A549 (cell line): ENCODE results near the gene GCKR. TPM values are rescaled to one million over a fixed set of nuclear protein-coding genes. Genes with fewer than 3 reads are reported as not detected.

Source experiments
- ATAC-seq, 2 experiments: fragments of 200-7000 bp in 1 of 2; fragments of >200 bp in 1 of 2; cut with Nextera tagmentation in 1 of 2; cut with Tn5 transposase in 1 of 2; 3 replicates each; pipeline versions ENCODE4 v1.8.0 to v1.9.1; 2018 to 2020; ENCODE audit warnings: mild to moderate bottlenecking in 1 of 2, moderate library complexity in 1 of 2
- CTCF ChIA-PET: fragments of 300-600 bp; sonication (Branson Sonifier 250); formaldehyde crosslinking; extraction: SDS; loops from one replicate; lab custom pipeline; 2021; ENCODE audit warnings: antibody characterized with exemption, inconsistent platforms; lab: Yijun Ruan, JAX
- POLR2A ChIA-PET: fragments of 350-600 bp; formaldehyde crosslinking; extraction: SDS; loops from one replicate; lab custom pipeline; 2021; ENCODE audit warnings: antibody characterized with exemption, inconsistent platforms; lab: Yijun Ruan, JAX
- DNase-seq, 2 experiments: peaks; one replicate each; pipeline versions ENCODE4 v3.0.0 to v3.0.0-alpha.2; 2011 to 2016; ENCODE audit warnings: low read depth in 1 of 2, low spot score in 1 of 2
- FAIRE-seq: peaks from 2 replicates; lab custom pipeline; 2011; peaks lifted over from hg19 to GRCh38; lab: Jason Lieb, UNC
- H3K27ac ChIP-seq, 2 experiments: fragments of >200 bp; sonication (Bioruptor Twin); formaldehyde crosslinking; 3 replicates each; pipeline ENCODE4 v1.5.1; 2016 to 2017
- H3K4me1 ChIP-seq: fragments of >200 bp; sonication (Bioruptor Twin); formaldehyde crosslinking; 3 replicates; pipeline ENCODE4 v1.6.1; 2016
- H3K4me2 ChIP-seq: fragments of >200 bp; sonication (Bioruptor Twin); formaldehyde crosslinking; 3 replicates; pipeline ENCODE4 v1.6.1; 2016
- H3K4me3 ChIP-seq: fragments of >200 bp; sonication (Bioruptor Twin); formaldehyde crosslinking; 3 replicates; pipeline ENCODE4 v1.5.1; 2016
- H3K9me3 ChIP-seq: fragments of >200 bp; sonication (Bioruptor Twin); formaldehyde crosslinking; 3 replicates; pipeline ENCODE4 v1.6.1; 2016
- CHD4 ChIP-seq: fragments of 200-600 bp; sonication (generic); IDR thresholded peaks from 2 replicates; pipeline ENCODE4 v1.6.1; 2016; ENCODE audit warnings: antibody characterized with exemption, mild to moderate bottlenecking, borderline replicate concordance
- EHMT2 ChIP-seq: fragments of 200-600 bp; sonication (generic); IDR thresholded peaks from 2 replicates; pipeline ENCODE4 v1.6.1; 2016; ENCODE audit warnings: antibody characterized with exemption, low read depth, mild to moderate bottlenecking, moderate library complexity
- ESRRA ChIP-seq: fragments of 150-350 bp; IDR thresholded peaks from 2 replicates; pipeline ENCODE4 v1.6.1; 2014; ENCODE audit warnings: mild to moderate bottlenecking, low read length, borderline replicate concordance
- FOSL2 ChIP-seq, 2 experiments: fragments of 450-650 bp in 1 of 2; fragments of >200 bp in 1 of 2; sonication (Bioruptor Twin) in 1 of 2; formaldehyde crosslinking; IDR thresholded peaks; 2 replicates each; pipeline versions ENCODE4 v1.5.0 to v1.6.1; 2016 to 2020; ENCODE audit warnings: mild to moderate bottlenecking in 1 of 2, moderate library complexity in 1 of 2
- FOXS1 ChIP-seq: fragments of 250-450 bp; sonication (Bioruptor Pico); IDR thresholded peaks from 2 replicates; pipeline ENCODE4 v1.5.0; 2020; ENCODE audit warnings: mild to moderate bottlenecking, moderate library complexity
- JUN ChIP-seq, 2 experiments: fragments of >200 bp; sonication (Bioruptor Twin); formaldehyde crosslinking; IDR thresholded peaks; 2 replicates in 1 of 2; 3 replicates in 1 of 2; pipeline ENCODE4 v1.6.1; 2016 to 2017
- JUNB ChIP-seq: fragments of >200 bp; sonication (Bioruptor Twin); formaldehyde crosslinking; IDR thresholded peaks from 2 replicates; pipeline ENCODE4 v1.6.1; 2016
- KDM5A ChIP-seq: fragments of 200-600 bp; sonication (generic); IDR thresholded peaks from 2 replicates; pipeline ENCODE4 v1.6.1; 2016; ENCODE audit warnings: antibody characterized with exemption, mild to moderate bottlenecking
- MAX ChIP-seq: IDR thresholded peaks from 2 replicates; pipeline ENCODE4 v1.6.1; 2012
- NFE2L2 ChIP-seq: fragments of 150-350 bp; conservative IDR thresholded peaks from 2 replicates; pipeline ENCODE4 v1.6.1; 2014; ENCODE audit warnings: low read length
- NPAS2 ChIP-seq: fragments of 250-450 bp; sonication (Bioruptor Pico); IDR thresholded peaks from 2 replicates; pipeline ENCODE4 v1.8.0; 2022; ENCODE audit warnings: mild to moderate bottlenecking, moderate library complexity, borderline replicate concordance
- NR3C1 ChIP-seq: fragments of >200 bp; sonication (Bioruptor Twin); formaldehyde crosslinking; IDR thresholded peaks from 3 replicates; pipeline ENCODE4 v1.6.1; 2017
- PHF8 ChIP-seq: fragments of 200-600 bp; sonication (generic); IDR thresholded peaks from 2 replicates; pipeline ENCODE4 v1.6.1; 2016; ENCODE audit warnings: low read depth, mild to moderate bottlenecking, antibody characterized with exemption, moderate library complexity, borderline replicate concordance
- POLR2AphosphoS2 ChIP-seq: conservative IDR thresholded peaks from 2 replicates; pipeline ENCODE4 v1.6.1; 2012; ENCODE audit warnings: low read length, improper control_type of control experiment, inconsistent platforms
- RARB ChIP-seq: fragments of 250-450 bp; sonication (Bioruptor Pico); IDR thresholded peaks from 2 replicates; pipeline ENCODE4 v1.8.0; 2021; ENCODE audit warnings: mild to moderate bottlenecking, moderate library complexity
- RCOR1 ChIP-seq: fragments of 150-350 bp; IDR thresholded peaks from 2 replicates; pipeline ENCODE4 v1.6.1; 2014; ENCODE audit warnings: antibody characterized with exemption, low read length, low read depth
- REST ChIP-seq: fragments of 200-600 bp; sonication (generic); IDR thresholded peaks from 2 replicates; pipeline ENCODE4 v1.6.1; 2016; ENCODE audit warnings: antibody characterized with exemption, mild to moderate bottlenecking, moderate library complexity
- RFX5 ChIP-seq: fragments of 450-650 bp; IDR thresholded peaks from 2 replicates; pipeline ENCODE4 v1.7.1; 2014; ENCODE audit warnings: antibody characterized with exemption, mild to moderate bottlenecking, moderate library complexity
- RNF2 ChIP-seq: fragments of 200-600 bp; sonication (generic); IDR thresholded peaks from 2 replicates; pipeline ENCODE4 v1.6.1; 2016; ENCODE audit warnings: low read depth, mild to moderate bottlenecking, antibody characterized with exemption, moderate library complexity, borderline replicate concordance
- SREBF2 ChIP-seq: fragments of 450-650 bp; IDR thresholded peaks from 2 replicates; pipeline ENCODE4 v1.6.1; 2014; ENCODE audit warnings: mild to moderate bottlenecking, moderate library complexity
- ZC3H11A ChIP-seq: fragments of 450-650 bp; IDR thresholded peaks from 2 replicates; pipeline ENCODE4 v1.6.1; 2014; ENCODE audit warnings: antibody characterized with exemption, mild to moderate bottlenecking
- WGBS: methylation state at CpG from one replicate; pipeline ENCODE4 v1.1.6; 2017; ENCODE audit errors: missing lambda C conversion rate; 5-methylcytosine and 5-hydroxymethylcytosine counted together
- polyA plus RNA-seq, 4 experiments: library from polyadenylated mRNA; depleted of rRNA in 3 of 4; stranded (reverse); fragments of >200 nt; fragmentation: RNase III in 1 of 4; extraction: RNeasy Plus Mini Kit Qiagen cat#74134 plus additional on column Dnase treatment in 1 of 4; gene quantifications; 2 replicates in 3 of 4; 3 replicates in 1 of 4; pipeline ENCODE4 v1.2.3, GENCODE V29; 2011 to 2017
- TF ChIP-seq, protein P1 (sequence below): fragments of >200 bp; sonication (Bioruptor Twin); formaldehyde crosslinking; IDR thresholded peaks from 3 replicates; pipeline ENCODE4 v1.6.1; 2016
- TF ChIP-seq, protein P2 (sequence below): fragments of 250-450 bp; sonication (Bioruptor Pico); IDR thresholded peaks from 2 replicates; pipeline ENCODE4 v1.5.0; 2020; ENCODE audit warnings: low read depth, mild to moderate bottlenecking, moderate library complexity

GCKR gene
- polyA plus RNA-seq, 2 of the 4 experiments (the other 2 are of a cell fraction) = 0.10 to 0.48 TPM

- no peak overlapping the region for H3K4me2 ChIP-seq
- ChIA-PET POLR2A (no interaction called here), CTCF (no interaction called here)
- TF ChIP-seq EHMT2 (no peak), NFE2L2 (no peak), RNF2 (no peak), SREBF2 (no peak), RFX5 (no peak), NPAS2 (no peak), FOXS1 (CRISPR knock-in tag) (no peak), KDM5A (no peak), POLR2AphosphoS2 (no peak), CHD4 (no peak), REST (no peak), JUN (IDR thresholded peaks at IDR 0.05) (no peak), MAX (no peak), ESRRA (no peak), RCOR1 (no peak)
- TF ChIP-seq, protein P1, sequence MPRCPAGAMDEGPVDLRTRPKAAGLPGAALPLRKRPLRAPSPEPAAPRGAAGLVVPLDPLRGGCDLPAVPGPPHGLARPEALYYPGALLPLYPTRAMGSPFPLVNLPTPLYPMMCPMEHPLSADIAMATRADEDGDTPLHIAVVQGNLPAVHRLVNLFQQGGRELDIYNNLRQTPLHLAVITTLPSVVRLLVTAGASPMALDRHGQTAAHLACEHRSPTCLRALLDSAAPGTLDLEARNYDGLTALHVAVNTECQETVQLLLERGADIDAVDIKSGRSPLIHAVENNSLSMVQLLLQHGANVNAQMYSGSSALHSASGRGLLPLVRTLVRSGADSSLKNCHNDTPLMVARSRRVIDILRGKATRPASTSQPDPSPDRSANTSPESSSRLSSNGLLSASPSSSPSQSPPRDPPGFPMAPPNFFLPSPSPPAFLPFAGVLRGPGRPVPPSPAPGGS = no peak
- H3K9me3 ChIP-seq = no peaks in the 10 kb centered on the region
- H3K27ac ChIP-seq = no peak overlapping the region
- H3K4me1 ChIP-seq = peaks cover 14% of the 10 kb centered on the region; the same call in 1 of the 3 replicates
- H3K4me3 ChIP-seq = no peak overlapping the region
- ATAC-seq = no peak
- 75% methylated on average over 3 of the region's 3 CpGs for WGBS
- no peak for DNase-seq
- no peak for FAIRE-seq
These were observed 2.3 kb downstream of the GCKR start for GRCh38 chr2:27498975-27499374.

DNA sequence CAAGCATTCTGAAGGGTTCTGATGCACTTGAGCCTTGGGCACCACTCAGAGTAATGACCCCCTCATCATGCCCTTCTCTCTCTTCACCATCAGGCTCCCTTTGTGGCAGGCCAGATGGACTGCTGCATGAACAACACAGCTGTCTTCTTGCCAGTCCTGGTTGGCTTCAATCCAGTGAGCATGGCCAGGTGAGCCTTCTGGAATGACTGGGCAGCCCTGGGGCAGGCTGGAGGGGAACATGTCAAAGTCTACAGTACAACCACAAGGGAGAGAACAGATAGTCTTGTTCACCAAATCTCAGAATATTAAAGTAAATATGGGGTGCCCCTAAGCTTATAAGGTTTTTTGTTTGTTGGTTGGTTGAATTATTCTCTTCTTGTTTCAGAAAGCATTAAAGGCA, 4.4 kb downstream of the GCKR start:
- DNase-seq (no peak), FAIRE-seq (no peak), ATAC-seq (no peak)
- Histone ChIP-seq H3K4me1 (peaks cover 9% of the 10 kb centered on the region; the same call in 1 of the 3 replicates), H3K4me2 (no peak overlapping the region), H3K27ac (no peak overlapping the region), H3K9me3 (no peaks in the 10 kb centered on the region), H3K4me3 (no peak overlapping the region)
- TF ChIP-seq ZC3H11A = no peak
- TF ChIP-seq, protein P2, sequence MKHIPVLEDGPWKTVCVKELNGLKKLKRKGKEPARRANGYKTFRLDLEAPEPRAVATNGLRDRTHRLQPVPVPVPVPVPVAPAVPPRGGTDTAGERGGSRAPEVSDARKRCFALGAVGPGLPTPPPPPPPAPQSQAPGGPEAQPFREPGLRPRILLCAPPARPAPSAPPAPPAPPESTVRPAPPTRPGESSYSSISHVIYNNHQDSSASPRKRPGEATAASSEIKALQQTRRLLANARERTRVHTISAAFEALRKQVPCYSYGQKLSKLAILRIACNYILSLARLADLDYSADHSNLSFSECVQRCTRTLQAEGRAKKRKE (CRISPR knock-in tag) = no peak
- CTCF ChIA-PET = no interaction called here
- POLR2A ChIA-PET = interaction anchor here (0.5 kb wide), 1 partner anchor 633 kb away, joined by 3 read pairs; no protein-coding TSS in a partner anchor

DNA sequence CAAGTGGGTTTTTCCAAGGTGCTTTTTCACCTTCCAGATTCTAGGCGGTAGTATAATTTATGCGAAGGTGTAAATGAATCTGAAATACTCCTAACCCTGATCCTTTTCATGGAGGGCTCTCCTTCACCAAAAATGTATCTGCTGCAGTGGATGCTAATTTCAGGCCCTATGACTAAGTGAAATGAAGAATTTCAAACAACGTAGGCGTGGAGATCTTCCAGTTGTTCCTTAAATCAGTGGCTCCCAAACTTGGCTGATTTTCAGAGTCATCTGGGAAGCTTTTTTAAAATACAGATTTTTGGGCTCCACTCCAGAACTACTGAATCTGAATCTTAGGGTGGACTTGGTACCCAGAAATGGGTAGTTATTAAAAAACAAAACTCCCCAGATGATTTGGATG, 5.5 kb downstream of the GCKR start:
- Histone ChIP-seq H3K4me2 (no peak overlapping the region), H3K9me3 (no peaks in the 10 kb centered on the region), H3K4me1 (no peaks in the 10 kb centered on the region), H3K4me3 (no peak overlapping the region), H3K27ac (no peak overlapping the region)
- no peak for TF ChIP-seq PHF8
- TF ChIP-seq FOSL2 (IDR thresholded peaks at IDR 0.05) = no peak
- TF ChIP-seq FOSL2 (CRISPR knock-in tag; IDR thresholded peaks at IDR 0.05) = no peak
- TF ChIP-seq RARB (CRISPR knock-in tag) = no peak
- TF ChIP-seq JUNB = no peak
- TF ChIP-seq NR3C1 = no peak
- POLR2A ChIA-PET = no interaction called here
- DNase-seq = no peak
- no peak for ATAC-seq
- 81% methylated on average over 4 of the region's 4 CpGs for WGBS
- FAIRE-seq = no peak
- CTCF ChIA-PET = interaction anchor here (0.7 to 1.9 kb wide), 3 partner anchors 9 to 74 kb away, joined by 3 to 5 read pairs (median 4); partner anchors contain the start of gene NRBP1
